GM19238 (cell line): ENCODE results near the gene MEGF9.

Experiments
- DNase-seq: peaks from one replicate; pipeline ENCODE4 v3.0.0; 2011; ENCODE audit warnings: low spot score; ENCODE audit not compliant: insufficient read length

MEGF9 gene

DNA sequence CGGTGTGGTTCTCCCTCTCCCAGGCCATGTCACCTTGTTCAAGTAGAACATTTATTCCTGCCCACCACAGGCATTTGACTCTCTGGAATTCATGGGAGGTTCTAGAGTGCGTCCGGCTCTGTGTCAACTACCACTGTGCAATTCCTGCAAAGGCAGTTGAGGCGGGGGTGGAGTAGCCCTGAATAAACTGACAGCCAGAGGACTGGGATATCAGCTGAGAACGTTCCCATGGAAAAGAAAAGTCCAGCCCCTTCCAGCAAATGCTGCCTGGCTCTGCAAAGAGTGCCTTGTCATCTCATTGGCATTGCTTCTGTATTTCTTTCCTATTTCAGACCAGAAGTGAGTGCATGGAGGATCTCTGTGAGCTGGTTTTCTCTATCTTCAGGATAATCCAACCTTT is 18.9 kb upstream of the MEGF9 start:
- DNase-seq, result no peak

DNA sequence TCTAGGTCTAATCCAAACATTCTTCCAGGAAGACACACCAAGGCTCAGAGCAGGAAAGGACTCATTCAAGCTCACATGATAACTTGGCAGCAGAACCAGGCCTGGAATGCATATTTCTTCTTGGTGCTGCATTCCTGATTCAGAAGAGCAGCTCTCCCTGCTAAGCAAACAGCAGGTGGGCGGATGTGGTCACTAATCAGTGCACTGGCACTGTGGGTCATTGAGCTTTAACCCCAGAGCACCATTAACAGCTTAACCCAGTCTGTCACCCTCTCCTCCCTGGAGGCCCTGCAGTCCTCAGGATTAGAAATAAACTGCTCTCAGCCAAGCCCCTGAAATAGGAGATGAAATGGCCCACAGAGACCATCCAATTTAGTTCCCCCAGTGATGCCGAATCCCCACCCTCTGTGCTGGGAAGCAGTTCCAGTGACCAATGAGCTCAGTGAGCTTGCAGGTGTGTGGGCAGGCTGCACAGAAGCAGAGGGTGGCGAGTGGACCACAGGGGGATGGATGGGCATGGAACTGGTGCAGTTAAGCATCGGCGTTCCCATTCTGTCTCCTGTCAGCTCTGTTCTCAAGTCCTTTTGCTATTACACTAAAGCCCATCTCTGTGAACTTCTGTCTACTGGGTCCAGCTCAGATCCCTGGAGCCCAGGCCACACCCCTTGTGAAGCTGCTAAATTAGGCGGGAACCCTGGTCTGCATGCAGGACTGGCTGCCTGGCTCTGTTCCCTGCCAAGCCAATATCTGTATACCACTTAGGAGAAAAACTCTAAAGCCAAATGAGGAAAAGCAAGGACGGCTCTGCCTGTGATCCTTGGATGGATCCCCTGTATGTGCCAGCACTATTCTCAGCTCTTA is 16.6 kb upstream of the MEGF9 start:
- DNase-seq, result no peak

DNA sequence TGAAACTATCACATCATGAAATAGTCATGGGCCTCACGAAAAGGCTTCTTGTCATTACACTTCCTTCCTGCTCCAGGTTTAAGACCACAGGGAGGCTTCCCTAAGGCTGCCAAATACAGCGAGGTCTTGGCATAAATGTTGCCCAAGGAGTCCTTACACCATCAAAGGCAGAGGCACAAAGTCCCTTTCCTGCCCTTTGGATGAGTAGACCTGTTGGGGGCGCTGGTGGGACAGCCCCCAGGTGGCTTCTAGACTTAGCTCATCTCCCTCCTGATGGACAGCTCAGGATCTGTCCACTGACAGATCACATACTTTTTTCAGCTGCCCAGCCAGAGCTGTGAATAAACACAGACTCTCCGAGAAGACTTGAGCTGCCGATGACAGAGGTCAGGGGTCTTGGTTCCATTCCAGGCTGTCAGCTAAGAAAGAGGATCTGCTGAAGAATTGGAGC is 15.5 kb upstream of the MEGF9 start:
- DNase-seq, result no peak

DNA sequence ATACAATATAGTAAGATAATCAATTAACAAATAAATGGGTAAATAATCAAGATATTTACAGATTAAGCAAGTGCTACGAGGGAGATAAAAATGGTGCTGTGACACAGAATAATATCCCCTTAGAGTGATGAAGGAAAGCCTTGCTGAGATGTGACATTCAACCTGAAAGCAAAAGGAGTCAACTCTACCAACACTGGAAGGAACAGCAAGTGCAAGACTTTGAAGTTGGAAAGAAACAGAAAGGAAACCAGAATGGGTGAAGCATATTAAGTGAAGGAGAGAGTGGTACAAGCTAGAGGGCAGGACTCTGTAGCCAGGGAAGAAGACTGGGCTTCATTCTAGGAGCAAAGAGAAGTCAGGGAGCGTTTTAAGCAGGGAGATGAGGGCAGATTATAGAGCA is 12.2 kb upstream of the MEGF9 start:
- DNase-seq, result no peak

DNA sequence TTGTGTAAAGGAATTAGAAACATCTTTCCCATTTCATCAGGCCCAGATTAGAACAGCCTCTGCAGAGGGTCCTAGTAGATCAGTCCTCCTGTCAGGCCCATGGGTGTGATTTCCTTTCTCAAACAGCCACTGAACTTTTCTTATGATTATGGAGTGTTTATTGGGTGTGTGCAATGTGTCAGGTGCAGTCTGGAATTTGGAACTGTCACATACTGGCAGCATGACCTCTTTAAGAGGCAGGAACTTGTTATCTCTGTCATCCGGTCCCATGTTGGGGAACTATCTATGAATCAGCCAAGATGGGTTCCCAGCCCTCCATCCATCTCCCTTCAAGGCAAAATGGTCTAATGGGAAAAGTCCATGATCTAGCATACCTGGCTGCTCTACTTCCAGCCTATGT is 11.6 kb upstream of the MEGF9 start:
- no peak for DNase-seq

DNA sequence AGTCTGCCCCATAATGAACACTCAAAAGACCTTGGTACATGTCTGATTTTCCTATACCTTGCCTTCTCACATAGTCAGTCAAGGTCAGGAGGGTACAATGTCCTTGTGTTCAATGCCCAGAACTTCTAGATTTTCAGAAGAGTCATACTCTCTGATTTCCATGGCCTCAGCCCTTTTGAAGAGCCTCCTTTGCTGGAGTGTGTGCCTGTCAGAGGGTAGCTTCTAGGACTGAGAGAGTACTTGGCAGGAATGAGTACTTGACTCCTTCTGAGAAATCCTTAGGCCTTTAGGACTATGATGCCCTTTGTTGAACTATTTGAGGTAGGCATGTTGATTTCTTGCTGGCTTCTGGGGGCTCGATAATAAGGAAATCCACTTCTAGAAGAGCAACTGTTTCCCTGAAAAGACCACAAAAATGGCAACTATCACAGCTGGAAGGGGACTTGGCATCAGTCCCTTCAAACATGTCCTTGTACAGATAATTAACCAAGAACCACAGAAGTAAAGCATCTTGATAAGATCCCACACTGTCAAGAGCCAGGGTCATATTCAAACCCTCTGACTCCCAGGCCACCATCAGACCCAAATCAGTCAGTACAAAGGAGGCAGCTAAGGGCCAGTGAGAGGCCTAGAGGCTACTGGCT is 10.6 kb upstream of the MEGF9 start:
- no peak for DNase-seq

DNA sequence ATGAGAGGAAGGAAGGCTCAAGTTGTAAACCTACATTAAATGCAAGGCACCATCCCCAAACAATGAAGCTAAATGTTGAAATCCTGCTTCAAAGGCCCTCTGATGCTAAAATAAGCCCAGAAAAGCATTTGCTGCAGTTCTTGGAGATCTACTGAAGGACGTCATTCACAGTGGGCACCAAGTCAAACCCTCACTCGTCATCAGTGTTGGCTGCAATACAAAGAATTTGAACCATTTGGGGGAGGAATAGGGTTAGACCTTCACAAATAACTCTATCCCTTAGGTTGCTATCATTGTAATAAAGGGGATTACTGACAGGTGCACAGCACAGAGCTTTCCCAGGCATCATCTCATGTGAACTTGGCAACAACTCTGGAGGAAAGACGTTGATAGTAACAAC is 9.3 kb upstream of the MEGF9 start:
- no peak for DNase-seq

DNA sequence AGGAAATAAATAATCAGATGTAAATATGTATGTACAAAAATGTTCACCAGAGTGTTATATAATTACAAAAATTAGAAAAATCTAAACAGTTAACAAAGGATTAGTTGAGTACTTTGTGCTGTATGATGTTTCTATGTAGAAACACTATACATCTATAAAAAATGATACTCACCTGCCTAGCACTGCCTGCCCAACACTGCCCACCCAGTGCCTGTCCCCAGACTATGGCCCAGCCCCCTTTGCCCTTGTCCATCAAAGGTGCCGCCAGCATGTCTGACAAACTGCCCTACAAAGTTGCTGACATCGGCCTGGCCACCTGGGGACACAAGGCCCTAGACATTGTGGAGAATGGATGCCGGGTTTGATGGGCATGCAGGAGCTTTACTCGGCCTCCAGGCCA is 6.1 kb upstream of the MEGF9 start:
- DNase-seq, result no peak

DNA sequence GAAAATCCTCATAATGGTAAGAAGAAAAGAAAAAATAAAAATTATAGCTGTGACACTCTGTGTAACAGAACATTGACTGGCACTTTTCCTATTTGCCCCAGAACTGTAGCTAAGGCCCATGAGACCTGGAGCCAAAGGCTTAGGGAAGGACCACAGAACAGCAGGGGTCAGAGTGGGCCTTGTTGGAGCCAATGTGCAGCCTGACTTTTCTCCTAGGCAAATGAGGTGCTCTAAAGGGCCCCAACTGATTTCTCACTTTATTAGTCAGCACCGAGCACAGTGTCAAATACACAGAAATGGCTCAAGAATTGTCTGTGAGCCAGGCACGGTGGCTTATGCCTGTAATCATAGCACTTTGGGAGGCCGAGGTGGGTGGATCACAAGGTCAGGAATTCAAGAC is 4.0 kb upstream of the MEGF9 start:
- DNase-seq, result no peak

DNA sequence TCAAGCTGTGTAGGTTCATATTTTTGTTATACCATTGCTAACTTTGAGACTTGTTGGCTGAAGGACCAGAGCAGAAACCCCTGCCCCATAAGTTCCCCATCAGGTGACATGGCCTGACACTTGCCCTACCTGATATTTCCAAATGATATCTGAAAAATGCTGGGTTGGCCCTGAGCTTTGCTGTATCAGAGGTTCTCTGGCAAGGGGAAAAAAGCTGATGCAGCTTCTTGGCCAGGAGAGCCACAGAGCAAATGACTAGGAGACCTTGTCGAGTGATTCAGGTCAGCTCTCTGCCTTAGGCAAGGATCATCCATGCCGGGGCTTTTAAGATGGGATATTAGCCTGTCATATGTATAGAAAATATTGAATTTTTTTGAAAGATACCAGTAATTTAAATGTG is 2.9 kb upstream of the MEGF9 start:
- no peak for DNase-seq

DNA sequence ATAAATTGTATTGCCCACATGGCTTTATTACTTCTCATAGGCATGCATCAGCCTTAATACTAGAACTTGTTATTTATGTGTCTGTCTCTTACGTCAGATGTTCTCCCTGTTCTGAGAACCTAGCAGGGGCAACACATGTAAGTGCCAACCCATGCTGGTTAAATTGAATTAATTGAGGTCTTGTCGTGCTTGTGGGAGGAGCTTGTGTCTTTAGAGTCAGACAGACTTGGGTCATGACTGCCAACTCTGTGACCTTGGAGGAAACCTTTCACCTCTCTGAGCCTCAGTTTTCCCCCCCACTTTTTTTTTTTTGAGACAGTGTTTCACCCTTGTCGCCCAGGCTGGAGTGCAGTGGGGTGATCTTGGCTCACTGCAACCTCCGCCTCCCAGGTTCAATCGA is 2.2 kb upstream of the MEGF9 start:
- DNase-seq, result no peak

DNA sequence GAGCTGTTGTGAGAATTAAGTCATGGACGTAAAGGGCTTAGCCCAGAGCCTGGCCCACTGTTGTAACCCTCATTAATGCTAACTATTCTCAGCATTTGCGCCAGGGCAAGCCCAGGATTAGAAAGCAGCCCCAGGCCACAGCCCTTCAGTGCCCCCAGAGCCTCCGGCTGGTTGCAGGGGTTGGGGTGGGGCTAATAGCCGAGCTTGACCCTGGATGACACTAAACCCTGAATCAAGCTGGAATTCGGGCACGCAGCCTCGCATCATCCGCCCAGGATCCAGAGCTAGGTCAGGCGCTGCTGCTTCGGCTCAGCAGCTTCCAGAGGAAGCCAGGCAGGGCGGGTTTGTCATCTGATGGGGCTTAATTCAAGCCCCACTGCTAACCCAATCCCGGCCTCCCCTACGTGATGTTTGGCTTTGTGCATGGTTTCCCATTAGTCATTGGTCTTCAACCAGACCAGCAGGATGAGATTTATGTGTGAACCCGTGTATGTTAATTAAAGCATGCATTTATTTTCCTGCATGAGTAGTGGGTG is 1.2 kb upstream of the MEGF9 start:
- no peak for DNase-seq

DNA sequence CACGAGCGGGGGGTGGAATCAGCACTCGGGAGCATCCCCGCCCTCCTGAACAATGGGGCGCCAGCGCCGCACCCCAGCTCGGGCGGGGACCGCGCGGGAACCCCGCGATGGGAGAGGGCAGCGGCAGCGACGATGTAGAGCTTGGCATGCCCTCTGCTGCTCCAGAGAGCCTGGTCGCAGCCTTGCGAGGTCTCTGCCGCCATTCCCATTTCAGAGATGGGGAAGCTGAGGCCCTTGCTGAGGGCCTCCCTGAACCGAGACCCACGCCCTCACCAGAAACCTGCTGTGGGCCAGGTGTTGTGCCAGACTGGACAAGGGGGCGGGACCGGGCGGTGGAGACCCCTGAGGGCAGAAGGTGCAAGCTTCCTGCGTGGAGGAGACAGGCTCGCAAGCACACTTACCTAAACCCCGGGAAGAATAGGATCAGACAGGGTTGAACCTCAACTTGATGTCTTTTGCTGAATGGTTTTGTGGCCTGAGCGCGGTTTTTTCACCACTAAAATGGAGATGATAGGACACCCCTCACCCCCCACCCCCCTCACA is 647 bp upstream of the MEGF9 start:
- DNase-seq, result no peak

DNA sequence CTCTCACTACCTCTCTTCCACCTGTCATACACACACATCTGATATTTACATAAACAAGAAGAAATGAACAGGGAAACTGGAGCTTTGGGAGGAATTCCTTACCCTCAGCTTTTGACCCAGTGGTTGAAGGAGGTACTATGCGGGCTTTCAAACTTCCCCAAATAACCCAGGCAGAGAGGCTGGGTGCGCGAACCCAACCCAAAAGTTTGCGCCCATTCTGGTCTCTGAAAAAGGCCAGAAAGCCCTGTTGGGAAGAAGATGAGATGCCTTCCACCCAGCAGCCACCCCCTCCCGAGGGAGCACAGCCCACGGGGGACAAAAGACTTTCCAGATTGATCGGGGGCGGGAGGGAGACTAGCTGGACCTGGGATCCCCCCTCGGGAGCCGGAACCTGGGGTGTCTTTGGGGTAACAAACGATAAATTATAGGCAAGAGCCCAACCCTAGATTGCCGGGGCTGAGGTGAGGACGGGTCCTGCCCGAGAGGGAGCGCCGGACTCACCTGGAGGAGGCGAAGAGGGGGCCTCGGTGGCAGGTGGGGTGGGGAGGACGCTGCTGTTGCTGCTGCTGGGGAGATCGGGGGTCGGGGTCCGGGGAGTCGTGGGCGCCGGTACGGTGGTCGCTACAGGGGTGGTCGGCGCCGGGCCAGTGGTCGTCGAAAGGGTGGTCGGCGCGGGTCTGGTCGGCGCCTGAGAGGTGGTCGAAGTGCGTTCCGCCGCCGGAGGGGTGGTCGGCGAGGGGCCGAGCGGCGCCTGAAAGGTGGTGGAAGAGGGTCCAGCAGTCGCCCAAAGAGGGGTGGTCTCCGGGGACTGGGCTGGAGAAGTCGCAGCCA is 798 bp downstream of the MEGF9 start:
- peak; percentile 16 for DNase-seq

DNA sequence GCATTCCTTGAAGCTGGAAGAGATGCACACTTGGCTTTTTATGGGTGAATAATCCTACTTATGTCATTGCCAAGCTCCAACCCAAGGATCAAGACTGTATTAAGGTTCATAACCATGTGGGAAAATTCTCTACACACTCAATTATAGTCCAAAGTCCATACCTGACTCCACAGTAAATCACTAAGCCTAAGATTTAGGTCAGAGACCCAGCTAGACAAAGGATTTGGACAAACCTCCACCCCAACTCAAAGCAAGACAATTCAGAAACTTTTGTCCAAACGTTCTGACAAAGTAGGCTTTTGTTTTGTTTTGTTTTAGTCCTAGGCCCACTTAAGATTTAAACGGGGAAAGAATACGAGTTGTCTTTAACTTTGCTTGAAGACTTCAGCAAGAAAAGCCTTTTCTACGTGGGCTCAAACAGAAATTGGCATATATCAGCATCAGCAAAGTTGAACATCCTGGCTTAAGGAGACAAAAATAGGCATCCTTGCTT is 1.7 kb downstream of the MEGF9 start:
- DNase-seq, result no peak

DNA sequence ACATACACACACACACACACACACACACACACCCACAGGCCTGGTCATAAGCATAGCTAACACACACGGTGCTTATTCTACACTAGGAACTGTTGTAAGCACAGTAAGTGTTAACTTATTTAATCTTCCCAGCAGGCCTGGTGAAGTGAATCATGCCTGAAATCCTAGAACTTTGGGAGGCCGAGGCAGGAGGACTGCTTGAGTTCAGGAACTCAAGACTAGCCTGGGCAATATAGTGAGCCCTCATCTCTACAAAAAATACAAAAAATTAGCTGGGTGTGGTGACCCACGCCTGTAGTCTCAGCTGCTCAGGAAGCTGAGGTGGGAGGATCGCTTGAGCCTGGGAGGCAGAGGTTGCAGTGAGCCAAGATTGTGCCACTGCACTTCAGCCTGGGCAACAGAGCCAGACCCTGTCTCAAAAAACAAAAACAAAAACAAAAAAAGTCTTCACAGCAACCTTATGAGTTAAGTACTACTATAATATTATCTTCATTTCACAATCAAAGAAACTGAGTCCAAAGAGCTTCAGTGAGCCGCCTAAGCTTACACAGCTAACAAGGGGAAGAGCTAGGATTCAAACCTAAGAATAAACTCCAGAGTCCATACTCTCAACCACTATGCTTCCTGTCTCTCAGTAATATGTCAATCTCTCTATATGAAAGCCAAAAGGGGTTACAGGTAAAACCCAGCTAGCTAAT is 2.3 kb downstream of the MEGF9 start:
- DNase-seq, result no peak

DNA sequence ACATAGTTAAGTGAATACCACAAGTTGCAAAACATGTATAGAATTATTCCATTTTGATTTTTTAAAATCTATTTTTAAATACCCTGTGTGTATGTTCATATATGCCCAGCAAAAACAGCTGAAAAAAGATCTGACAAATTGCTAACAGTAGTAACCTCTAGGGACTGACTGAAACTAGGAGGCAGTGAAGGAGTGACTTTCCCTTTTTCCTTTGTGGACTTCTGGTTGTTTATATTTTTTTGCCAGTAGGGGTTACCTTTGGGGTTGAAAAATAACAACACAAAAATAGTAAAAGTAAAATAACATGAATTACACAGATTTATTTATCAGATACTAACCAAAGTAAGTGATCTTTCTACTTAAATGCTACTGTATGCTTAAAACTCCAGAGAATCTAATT is 2.9 kb downstream of the MEGF9 start:
- DNase-seq, result no peak

DNA sequence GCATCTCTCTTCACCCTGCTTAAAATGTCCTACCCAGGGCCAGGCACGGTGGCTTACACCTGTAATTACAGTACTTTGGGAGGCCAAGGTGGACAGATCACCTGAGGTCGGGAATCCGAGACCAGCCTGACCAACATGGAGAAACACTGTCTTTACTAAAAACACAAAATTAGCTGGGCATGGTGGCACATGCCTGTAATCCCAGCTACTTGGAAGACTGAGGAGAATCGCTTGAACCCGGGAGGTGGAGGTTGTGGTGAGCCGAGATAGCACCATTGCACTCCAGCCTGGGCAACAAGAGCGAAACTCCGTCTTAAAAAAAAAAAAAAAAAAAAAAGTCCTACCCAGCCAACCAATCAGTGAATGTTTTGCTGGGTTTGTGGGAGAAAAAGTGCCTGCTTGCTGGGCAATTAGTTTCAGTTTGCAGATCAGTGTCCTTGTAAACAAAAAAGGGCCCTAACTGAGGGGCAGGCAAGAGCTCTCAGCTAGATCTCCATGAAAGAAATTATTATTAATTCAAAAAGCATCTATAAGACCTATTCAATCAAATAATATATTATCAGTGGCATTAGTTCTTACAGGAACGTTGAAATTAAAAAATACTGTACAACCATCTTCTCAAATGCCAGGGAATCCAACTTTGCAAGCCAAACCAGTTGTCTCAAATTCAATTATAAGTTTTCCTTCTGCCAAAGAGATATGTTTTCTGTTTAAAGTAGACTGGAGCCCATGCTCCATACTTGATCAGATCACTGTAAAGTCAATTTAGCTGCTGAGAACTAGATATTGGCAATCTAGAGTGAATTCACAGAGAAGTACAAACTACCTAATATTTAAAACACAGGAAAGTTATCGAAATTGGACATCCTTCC is 3.9 kb downstream of the MEGF9 start:
- DNase-seq, result peak; percentile 26

DNA sequence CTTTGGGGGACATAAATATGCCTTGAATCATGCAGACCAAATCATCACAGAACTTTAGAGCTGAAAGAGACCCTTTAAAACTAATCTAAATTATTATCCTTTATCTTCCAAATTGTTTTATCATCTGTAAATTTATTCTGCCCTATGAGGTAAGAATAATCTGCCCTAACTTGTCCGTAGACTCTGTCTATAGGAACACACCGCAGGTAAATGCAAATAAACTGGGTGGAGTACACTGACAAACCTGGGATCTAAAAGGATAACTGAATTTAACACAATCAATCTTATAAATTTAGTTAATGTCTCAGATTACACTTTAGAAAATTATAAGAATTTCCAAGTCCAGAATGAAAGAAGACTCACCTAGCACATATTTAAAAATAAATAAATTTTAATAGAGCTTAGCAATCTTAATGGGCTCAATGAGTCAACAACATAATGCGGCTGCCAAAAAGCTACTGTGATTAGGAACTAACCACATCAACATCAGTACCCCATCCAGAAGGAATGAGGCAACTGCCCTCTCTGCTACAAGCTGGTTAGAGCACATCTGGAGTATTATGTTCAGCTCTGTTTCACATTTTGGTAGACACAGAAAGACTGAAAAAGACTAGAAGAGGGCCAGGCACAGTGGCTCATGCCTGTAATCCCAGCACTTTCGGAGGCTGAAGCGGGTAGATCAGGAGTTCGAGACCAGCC is 5.6 kb downstream of the MEGF9 start:
- no peak for DNase-seq
